GM12872 (cell line): ENCODE results near the gene SSTR5.

Source experiments
- CTCF ChIP-seq: IDR thresholded peaks from 3 replicates; pipeline ENCODE4 v1.5.1; 2011; ENCODE audit warnings: low read depth, mild to moderate bottlenecking, low read length, moderate library complexity; ENCODE audit not compliant: insufficient read depth

The SSTR5 gene

GRCh38 chr16:1073262-1073558 is 663 bp downstream of the SSTR5 start:
- TF ChIP-seq CTCF, result no peak

- no peak for TF ChIP-seq CTCF
These were observed 1.2 kb downstream of the SSTR5 start for GRCh38 chr16:1073566-1074378.

- TF ChIP-seq CTCF, result no peak
These were observed 1.8 kb downstream of the SSTR5 start for GRCh38 chr16:1074379-1074649.

- no peak for TF ChIP-seq CTCF
These were observed 3.0 kb downstream of the SSTR5 start for GRCh38 chr16:1075546-1075945.

- no peak for TF ChIP-seq CTCF
These were observed 4.4 kb downstream of the SSTR5 start for GRCh38 chr16:1076801-1077576.

- no peak for TF ChIP-seq CTCF
These were observed 5.5 kb downstream of the SSTR5 start for GRCh38 chr16:1077877-1078578.

GRCh38 chr16:1078579-1079021 is 6.1 kb downstream of the SSTR5 start:
- no peak for TF ChIP-seq CTCF
